Measurements from ENCODE around the gene SEPTIN14. TPM values are rescaled to one million over a fixed set of nuclear protein-coding genes. Genes with fewer than 3 reads are reported as not detected.
"Not testable (repeated sequence)": the region's sequence is repeated elsewhere in the genome, so short reads cannot be mapped to it uniquely, and the experiment has no call there.

The SEPTIN14 gene
- total and polyA plus RNA-seq, 2 of the 8 experiments (the other 6 are each of a cell fraction or from before 2014, with no cell fraction given) = not detected

GRCh38 chr7:55888378-55888777 is 25.8 kb upstream of the SEPTIN14 start:
- CTCF ChIA-PET (ENCODE audit: partially characterized antibody); H2AFZ ChIP-seq (ENCODE audit: low read length): not testable (repeated sequence)

More at GRCh38 chr7:55888378-55888777, 25.8 kb upstream of the SEPTIN14 start:
- FAIRE-seq; H3K14ac ChIP-seq (ENCODE audit: insufficient read length); H3K79me2 ChIP-seq (ENCODE audit: control insufficient read depth in 1 of 2, insufficient read depth in 2 of 2, low read length in 2 of 2); H3K4me1 ChIP-seq (replicated peaks in 1 of 4; ENCODE audit: control insufficient read depth in 3 of 4, insufficient read depth in 4 of 4, low read length in 3 of 4); H4K8ac ChIP-seq (ENCODE audit: extremely low read depth, insufficient read depth, low read length); H4K20me1 ChIP-seq (replicated peaks in 1 of 2; ENCODE audit: control insufficient read depth in 1 of 2, insufficient read depth in 2 of 2, low read length in 2 of 2); H3K79me1 ChIP-seq (ENCODE audit: low read depth, low read length); H2AK5ac ChIP-seq (ENCODE audit: low read depth, low read length); H3K27ac ChIP-seq (ENCODE audit: low read depth, low read length); H4K5ac ChIP-seq (ENCODE audit: insufficient read length, low read depth, low read length); H4K91ac ChIP-seq (replicated peaks; ENCODE audit: insufficient read length, low read length); H2BK12ac ChIP-seq (ENCODE audit: low read depth, low read length); H3K36me3 ChIP-seq (ENCODE audit: control insufficient read depth in 2 of 4, insufficient read depth in 4 of 4, low read length in 3 of 4); H3K27me3 ChIP-seq (replicated peaks in 1 of 4; ENCODE audit: control insufficient read depth in 3 of 4, extremely low read depth in 1 of 4, insufficient read depth in 3 of 4, low read length in 3 of 4); H3K23me2 ChIP-seq (ENCODE audit: low read depth, low read length); H2BK5ac ChIP-seq (ENCODE audit: low read depth, low read length); H3K56ac ChIP-seq (replicated peaks; ENCODE audit: insufficient read length, low read depth, low read length); H3K18ac ChIP-seq (ENCODE audit: extremely low read depth, low read length); H2BK120ac ChIP-seq (replicated peaks; ENCODE audit: low read depth, low read length); H3K23ac ChIP-seq (ENCODE audit: insufficient read length); H2BK15ac ChIP-seq (ENCODE audit: low read length); DNase-seq (ENCODE audit: low read depth in 1 of 2, low spot score in 2 of 2); H3K9me3 ChIP-seq (ENCODE audit: insufficient read depth in 2 of 2, low read depth in 1 of 2, low read length in 1 of 2); H3K4ac ChIP-seq (replicated peaks; ENCODE audit: insufficient read length, low read depth, low read length); H2BK20ac ChIP-seq (ENCODE audit: low read length): not testable (repeated sequence)
- Histone ChIP-seq H3K9ac (replicated peaks in 1 of 4; ENCODE audit: extremely low read depth in 1 of 4, low read depth in 3 of 4, low read length in 3 of 4) (peak overlapping the region in 2 of 4 experiments; percentile 25 to 58; a peak in 4 of 7 replicates), H3K4me3 (ENCODE audit: extremely low read depth in 1 of 4, insufficient read depth in 2 of 4, low read depth in 3 of 4, low read length in 4 of 4) (peak overlapping the region; percentile 57 to 87 (median 60); a peak in 7 of 8 replicates), H3K4me2 (ENCODE audit: insufficient read depth in 1 of 2, low read depth in 2 of 2, low read length in 2 of 2) (peak overlapping the region; percentile 53 to 62)
- TF ChIP-seq TAF1 (IDR thresholded peaks at IDR 0.05; ENCODE audit: low read depth, low read length) (0 out of 2 replicates have a peak, but pooled peaks have one; percentile 28), POLR2A (IDR thresholded peaks at IDR 0.05; ENCODE audit: control extremely low read depth in 1 of 2, low read depth in 2 of 2, low read length in 2 of 2) (0 out of 3 replicates have a peak, but pooled peaks of 1 of the 2 experiments have one; percentile 5)
- 85% methylated on average over 10 of the region's 10 CpGs; no CpG with 5 or more reads in 1 of the 2 experiments for WGBS, 2 experiments (ENCODE audit: extremely low coverage in 1 of 2, insufficient coverage in 1 of 2, insufficient read length in 1 of 2, insufficient replicate concordance in 2 of 2, low coverage in 1 of 2, low lambda C conversion rate in 2 of 2, missing lambda C conversion rate in 1 of 2)
- POLR2A ChIA-PET (ENCODE audit: partially characterized antibody) = interaction anchor here (1.2 kb wide), 1 partner anchor 18 kb away, joined by 3 read pairs; no protein-coding TSS in a partner anchor
